KMS-11 (cell line): Measurements from ENCODE around the gene KIAA1143.

ENCODE experiments used
- H2AFZ ChIP-seq: fragments of 200-600 bp; sonication (generic); 2 replicates; pipeline ENCODE4 v1.6.1; 2016; ENCODE audit warnings: antibody characterized with exemption, mixed run types, low read depth
- H3K27ac ChIP-seq: fragments of 200-600 bp; sonication (generic); 2 replicates; pipeline ENCODE4 v1.6.1; 2016; ENCODE audit warnings: mild to moderate bottlenecking, mixed run types
- H3K27me3 ChIP-seq: fragments of 200-600 bp; sonication (generic); 2 replicates; pipeline ENCODE4 v1.6.1; 2017; ENCODE audit warnings: mild to moderate bottlenecking, low read depth, mixed run types, moderate library complexity; ENCODE audit not compliant: insufficient read depth
- H3K36me3 ChIP-seq: fragments of 200-600 bp; sonication (generic); 2 replicates; pipeline ENCODE4 v1.6.1; 2017; ENCODE audit warnings: mild to moderate bottlenecking, mixed run types; ENCODE audit not compliant: insufficient read depth
- H3K4me1 ChIP-seq: fragments of 200-600 bp; sonication (generic); 2 replicates; pipeline ENCODE4 v1.6.1; 2016; ENCODE audit warnings: mild to moderate bottlenecking, low read depth, mixed run types; ENCODE audit not compliant: poor library complexity, severe bottlenecking
- H3K4me2 ChIP-seq: fragments of 200-600 bp; sonication (generic); 2 replicates; pipeline ENCODE4 v1.7.0; 2016; ENCODE audit warnings: mild to moderate bottlenecking, mixed run types
- H3K4me3 ChIP-seq: fragments of 200-600 bp; sonication (generic); IDR thresholded peaks from 2 replicates; pipeline ENCODE4 v1.6.1; 2017; ENCODE audit warnings: low read depth, low read length, mixed read lengths; ENCODE audit not compliant: insufficient read depth
- H3K79me2 ChIP-seq: fragments of 200-600 bp; sonication (generic); 2 replicates; pipeline ENCODE4 v1.6.1; 2016; ENCODE audit warnings: low read depth, mixed run types; ENCODE audit not compliant: insufficient read depth
- H3K9ac ChIP-seq: fragments of 200-600 bp; sonication (generic); 2 replicates; pipeline ENCODE4 v1.6.1; 2016; ENCODE audit warnings: mild to moderate bottlenecking, mixed run types
- H4K20me1 ChIP-seq: fragments of 200-600 bp; sonication (generic); 2 replicates; pipeline ENCODE4 v1.6.1; 2016; ENCODE audit warnings: mild to moderate bottlenecking, mixed run types; ENCODE audit not compliant: insufficient read depth
- CTCF ChIP-seq: fragments of 200-600 bp; sonication (generic); conservative IDR thresholded peaks from 2 replicates; pipeline ENCODE4 v1.6.1; 2017; ENCODE audit warnings: low read depth, mild to moderate bottlenecking, antibody characterized with exemption, low read length, moderate library complexity, mixed read lengths

KIAA1143 gene

GRCh38 chr3:44761424-44762169, at the start of gene KIAA1143, which contains the start of gene KIF15:
TSS of gene KIAA1143 (minus strand) at chr3:44761619. CDS start at chr3:44761602, 17 bp downstream.
TSS of gene KIF15 (plus strand) at chr3:44761794. CDS start at chr3:44761866, 72 bp downstream.
- H4K20me1 ChIP-seq = no peaks in the 10 kb centered on the region
- no peaks in the 10 kb centered on the region for H3K4me1 ChIP-seq
- H3K9ac ChIP-seq = peak within 1 kb of the TSS; percentile 86
- no peaks in the 10 kb centered on the region for H3K36me3 ChIP-seq
- H3K79me2 ChIP-seq = peaks cover 51% of the 10 kb centered on the region
- no peaks in the 10 kb centered on the region for H3K27me3 ChIP-seq
- no peak within 1 kb of the TSS for H3K4me3 ChIP-seq
- H2AFZ ChIP-seq = peak within 1 kb of the TSS; percentile 64
- H3K27ac ChIP-seq = peak within 1 kb of the TSS; percentile 78
- peak within 1 kb of the TSS; percentile 46 for H3K4me2 ChIP-seq
- 0 out of 2 replicates have a peak, but pooled peaks have one; percentile 20 for TF ChIP-seq CTCF

- no peaks in the 10 kb centered on the region for H4K20me1 ChIP-seq
- H3K36me3 ChIP-seq = no peaks in the 10 kb centered on the region
- no peak overlapping the region for H3K4me3 ChIP-seq
- no peak overlapping the region for H3K9ac ChIP-seq
- H2AFZ ChIP-seq = no peak overlapping the region
- H3K27ac ChIP-seq = no peak overlapping the region
- no peak for TF ChIP-seq CTCF
- no peaks in the 10 kb centered on the region for H3K79me2 ChIP-seq
- no peak overlapping the region for H3K4me2 ChIP-seq
- no peaks in the 10 kb centered on the region for H3K27me3 ChIP-seq
- H3K4me1 ChIP-seq = no peaks in the 10 kb centered on the region
These were observed 44.5 kb upstream of the KIAA1143 start for GRCh38 chr3:44805960-44806359.

GRCh38 chr3:44803298-44803697, 41.9 kb upstream of the KIAA1143 start:
- Histone ChIP-seq H3K36me3 (no peaks in the 10 kb centered on the region), H3K27me3 (no peaks in the 10 kb centered on the region), H4K20me1 (no peaks in the 10 kb centered on the region), H3K4me3 (no peak overlapping the region), H3K79me2 (no peaks in the 10 kb centered on the region), H3K27ac (no peak overlapping the region), H3K4me2 (no peak overlapping the region), H3K9ac (no peak overlapping the region), H2AFZ (no peak overlapping the region), H3K4me1 (no peaks in the 10 kb centered on the region)
- TF ChIP-seq CTCF = no peak

GRCh38 chr3:44802011-44802410, 40.6 kb upstream of the KIAA1143 start:
- no peak overlapping the region for H3K9ac ChIP-seq
- H3K4me1 ChIP-seq = no peaks in the 10 kb centered on the region
- no peaks in the 10 kb centered on the region; the same call in 1 of the 2 replicates for H3K36me3 ChIP-seq
- H3K4me3 ChIP-seq = no peak overlapping the region
- no peak for TF ChIP-seq CTCF
- H3K27me3 ChIP-seq = no peaks in the 10 kb centered on the region
- no peaks in the 10 kb centered on the region for H3K79me2 ChIP-seq
- no peak overlapping the region for H2AFZ ChIP-seq
- no peaks in the 10 kb centered on the region for H4K20me1 ChIP-seq
- H3K4me2 ChIP-seq = no peak overlapping the region
- no peak overlapping the region for H3K27ac ChIP-seq
